B cell (primary cell): ENCODE results near the gene COL16A1. TPM values are rescaled to one million over a fixed set of nuclear protein-coding genes. Genes with fewer than 3 reads are reported as not detected.
A peak's percentile ranks its signal among the peaks of the same experiment; 100 is the strongest.

Source experiments
- ATAC-seq: fragments of 200-7000 bp; cut with Tn5 transposase; one replicate; pipeline ENCODE4 v1.10.0; 2021; ENCODE audit warnings: low read depth, mild to moderate bottlenecking, moderate number of reproducible peaks, moderate library complexity
- CTCF ChIA-PET: fragments of 350-600 bp; sonication (Branson Sonifier 250); formaldehyde crosslinking; loops from one replicate; lab custom pipeline; 2021; ENCODE audit warnings: antibody characterized with exemption, inconsistent platforms; lab: Charles Lee
- POLR2A ChIA-PET: fragments of 350-600 bp; sonication (Branson Sonifier 250); formaldehyde crosslinking; loops from one replicate; lab custom pipeline; 2021; ENCODE audit warnings: antibody characterized with exemption; lab: Charles Lee
- DNase-seq: peaks from one replicate; pipeline ENCODE4 v3.0.0; 2013
- H2AFZ ChIP-seq: 2 replicates; pipeline ENCODE4 v1.6.1; 2012; ENCODE audit warnings: mild to moderate bottlenecking, low read depth, low read length; ENCODE audit not compliant: insufficient read depth, poor library complexity, severe bottlenecking
- H3K27ac ChIP-seq, 2 donors: 1 replicate in 1 of 2; 2 replicates in 1 of 2; pipeline ENCODE4 v1.5.1; 2012 to 2013; ENCODE audit warnings: low read length in 2 of 2, mild to moderate bottlenecking in 2 of 2, moderate library complexity in 1 of 2
- H3K27me3 ChIP-seq, 4 experiments: fragments of 200-600 bp in 1 of 4; sonication (generic) in 1 of 4; replicated peaks in 1 of 4; 1 replicate in 2 of 4; 2 replicates in 2 of 4; pipeline versions ENCODE4 v1.6.1 to v1.7.0; 2013 to 2016; ENCODE audit warnings: low read length in 3 of 4, mild to moderate bottlenecking in 2 of 4, mixed read lengths in 1 of 4, moderate library complexity in 1 of 4; ENCODE audit not compliant: insufficient read depth in 4 of 4, control insufficient read depth in 3 of 4; ENCODE audit errors: control extremely low read depth in 1 of 4
- H3K36me3 ChIP-seq, 2 experiments: replicated peaks in 1 of 2; 1 replicate in 1 of 2; 2 replicates in 1 of 2; pipeline versions ENCODE4 v1.6.1 to v1.7.1; 2013; ENCODE audit warnings: low read length in 1 of 2; ENCODE audit not compliant: insufficient read depth in 2 of 2, control insufficient read depth in 1 of 2; ENCODE audit errors: control extremely low read depth in 1 of 2, extremely low read depth in 1 of 2
- H3K4me1 ChIP-seq, 2 donors: fragments of 200-600 bp in 1 of 2; sonication (generic) in 1 of 2; 1 replicate in 1 of 2; 2 replicates in 1 of 2; pipeline versions ENCODE4 v1.5.1 to v1.6.1; 2013 to 2017; ENCODE audit warnings: low read length in 2 of 2; ENCODE audit not compliant: control insufficient read depth in 2 of 2, insufficient read depth in 2 of 2
- H3K4me2 ChIP-seq: replicated peaks from 2 replicates; pipeline ENCODE3; 2012; ENCODE audit warnings: mild to moderate bottlenecking, low read depth, low read length; ENCODE audit not compliant: poor library complexity, severe bottlenecking
- H3K4me3 ChIP-seq, 5 experiments: fragments of 200-600 bp in 1 of 5; sonication (generic) in 1 of 5; 1 replicate in 3 of 5; 2 replicates in 2 of 5; pipeline versions ENCODE4 v1.5.1 to v1.7.0; 2011 to 2016; ENCODE audit warnings: low read length in 4 of 5, mild to moderate bottlenecking in 4 of 5, low read depth in 2 of 5, control low read depth in 1 of 5, moderate library complexity in 1 of 5; ENCODE audit not compliant: insufficient read depth in 1 of 5; ENCODE audit errors: control extremely low read depth in 1 of 5, extremely low read depth in 1 of 5
- H3K79me2 ChIP-seq: fragments of 200-600 bp; sonication (generic); one replicate; pipeline ENCODE4 v1.6.0; 2016; ENCODE audit warnings: low read length; ENCODE audit not compliant: control insufficient read depth, insufficient read depth
- H3K9ac ChIP-seq: fragments of 200-600 bp; sonication (generic); 2 replicates; pipeline ENCODE4 v1.6.1; 2017; ENCODE audit warnings: mild to moderate bottlenecking, low read length, moderate library complexity
- H3K9me3 ChIP-seq, 3 donors: one replicate each; pipeline versions ENCODE4 v1.6.1 to v1.7.1; 2013; ENCODE audit warnings: low read length in 2 of 3; ENCODE audit not compliant: control insufficient read depth in 2 of 3, insufficient read depth in 1 of 3; ENCODE audit errors: control extremely low read depth in 1 of 3
- H4K20me1 ChIP-seq: 2 replicates; pipeline ENCODE4 v1.6.0; 2012; ENCODE audit warnings: mild to moderate bottlenecking, low read length; ENCODE audit not compliant: insufficient read depth, control insufficient read depth, poor library complexity, severe bottlenecking
- H3K27ac Mint-ChIP-seq: one replicate; pipeline ENCODE4 v1.8.0; 2021; ENCODE audit warnings: mixed read lengths
- H3K27me3 Mint-ChIP-seq: one replicate; pipeline ENCODE4 v1.8.0; 2021; ENCODE audit warnings: mixed read lengths
- H3K4me1 Mint-ChIP-seq: one replicate; pipeline ENCODE4 v1.8.0; 2021; ENCODE audit warnings: mixed read lengths
- H3K4me3 Mint-ChIP-seq: one replicate; pipeline ENCODE4 v1.8.0; 2021; ENCODE audit warnings: mixed read lengths
- H3K9me3 Mint-ChIP-seq: one replicate; pipeline ENCODE4 v1.8.0; 2022; ENCODE audit warnings: mixed read lengths; ENCODE audit not compliant: insufficient read depth
- CTCF ChIP-seq: fragments of 200-600 bp; IDR thresholded peaks from one replicate; pipeline ENCODE4 v1.8.0; 2022; ENCODE audit warnings: antibody characterized with exemption, mild to moderate bottlenecking
- EZH2 ChIP-seq: IDR thresholded peaks from 2 replicates; pipeline ENCODE4 v1.6.1; 2012; ENCODE audit warnings: borderline replicate concordance, low read depth, mild to moderate bottlenecking, moderate library complexity, low read length; ENCODE audit not compliant: insufficient read depth, poor library complexity, severe bottlenecking
- WGBS: methylation state at CpG from one replicate; pipeline ENCODE4 v1.1.5; 2013; ENCODE audit warnings: missing lambda C conversion rate; ENCODE audit not compliant: insufficient coverage; 5-methylcytosine and 5-hydroxymethylcytosine counted together
- intact Hi-C: fragments of 100-400 bp; cut with micrococcal nuclease; formaldehyde crosslinking; loops from one replicate; pipeline ENCODE4 v1.10.0; 2022
- polyA plus RNA-seq: library from polyadenylated mRNA; depleted of rRNA; stranded (reverse); fragments of >200 nt; gene quantifications from 2 replicates; pipeline ENCODE4 v1.2.3, GENCODE V29; 2012
- total RNA-seq, 2 donors: library from RNA; stranded (reverse); fragments of 120-200 nt in 1 of 2; gene quantifications; 1 replicate in 1 of 2; 2 replicates in 1 of 2; pipeline versions ENCODE4 v1.2.3 to v1.2.4, GENCODE V29; 2013 to 2022

COL16A1 gene
- total and polyA plus RNA-seq, 2 donors (not counting 1 experiment from before 2014, with no cell fraction given), result 0.07 TPM; not detected in 1

DNA sequence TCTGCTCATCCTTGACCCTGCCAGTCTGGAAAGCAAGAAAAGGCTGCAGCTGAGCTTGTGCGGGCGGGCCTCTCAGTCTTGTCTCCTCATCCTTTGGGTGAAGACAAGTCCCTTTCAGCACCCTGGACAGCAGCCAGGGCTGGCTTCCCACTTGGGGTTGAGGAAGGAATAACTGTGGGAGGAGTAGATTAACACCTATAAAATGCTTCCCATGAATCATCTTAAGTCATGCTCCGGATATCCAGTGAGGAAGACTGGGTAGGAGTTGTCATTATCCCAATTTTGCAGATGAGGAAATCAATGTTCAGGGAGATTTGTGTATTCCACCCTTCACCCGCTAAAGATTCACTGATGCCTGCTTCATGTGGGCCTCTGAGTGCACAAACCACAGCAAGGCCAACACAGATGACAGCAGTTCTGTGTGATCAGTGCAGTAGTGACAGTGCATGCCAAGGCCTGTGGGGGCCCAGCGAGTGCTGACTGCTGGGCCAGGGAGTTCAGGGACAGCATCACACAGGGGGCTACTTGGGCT, 20.1 kb upstream of the COL16A1 start:
- peaks cover 0 to 25% (median 0%) of the 10 kb centered on the region in 4 experiments for H3K27me3 ChIP-seq
- no peak overlapping the region for H3K27ac Mint-ChIP-seq
- H3K27me3 Mint-ChIP-seq, result peaks cover 27% of the 10 kb centered on the region
- ChIA-PET CTCF (no interaction called here), POLR2A (no interaction called here)
- intact Hi-C loops, result no loop called here
- no peak overlapping the region for H3K4me3 ChIP-seq
- no peak overlapping the region for H3K4me2 ChIP-seq
- no peak for TF ChIP-seq CTCF
- ATAC-seq (no peak), DNase-seq (peak; percentile 40)
- 50% methylated on average over 4 of the region's 5 CpGs for WGBS
- H2AFZ ChIP-seq, result no peak overlapping the region
- H3K27ac ChIP-seq, result no peak overlapping the region
- H4K20me1 ChIP-seq, result no peaks in the 10 kb centered on the region
- no peaks in the 10 kb centered on the region for H3K36me3 ChIP-seq
- no peak overlapping the region for H3K9ac ChIP-seq
- H3K4me1 ChIP-seq, result no peaks in the 10 kb centered on the region
- peaks cover 0 to 4% (median 0%) of the 10 kb centered on the region in 3 donors for H3K9me3 ChIP-seq
- no peaks in the 10 kb centered on the region for H3K4me1 Mint-ChIP-seq
- H3K79me2 ChIP-seq, result no peaks in the 10 kb centered on the region
- H3K4me3 Mint-ChIP-seq, result no peak overlapping the region
- no peaks in the 10 kb centered on the region for H3K9me3 Mint-ChIP-seq

DNA sequence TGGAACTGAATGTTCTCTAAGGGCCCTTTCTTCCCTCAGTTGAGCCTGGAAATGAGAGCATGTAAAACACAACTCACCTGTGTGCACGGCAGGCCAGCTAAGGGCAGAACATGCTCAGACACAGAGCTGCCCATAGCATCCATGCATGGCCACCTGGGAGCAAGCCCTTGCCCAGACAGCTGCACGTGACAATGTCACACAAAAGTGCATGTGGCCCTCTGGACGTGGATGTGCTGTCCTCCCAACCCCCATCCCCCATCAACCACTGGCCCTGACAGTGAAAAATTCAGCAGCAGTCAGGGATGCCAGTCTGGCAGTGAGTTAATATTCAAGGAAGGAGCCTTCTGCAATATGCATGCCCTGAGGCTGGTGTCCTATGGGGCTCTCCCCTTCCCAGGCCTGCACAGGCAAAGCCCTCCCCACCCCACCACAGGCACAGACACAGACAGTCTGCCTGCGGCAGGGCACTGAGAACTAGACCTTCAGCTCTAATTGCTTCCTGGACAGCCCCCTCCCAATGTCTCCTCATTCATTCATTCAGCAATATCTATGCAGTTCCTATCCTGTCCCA, 14.6 kb upstream of the COL16A1 start:
- Mint-ChIP-seq H3K27ac (no peak overlapping the region), H3K4me1 (peaks cover 18% of the 10 kb centered on the region), H3K9me3 (no peaks in the 10 kb centered on the region), H3K4me3 (no peak overlapping the region), H3K27me3 (peaks cover 57% of the 10 kb centered on the region)
- ChIA-PET CTCF (interaction anchor here (0.5 kb wide), 1 partner anchor 240 kb away, joined by 3 read pairs; no protein-coding TSS in a partner anchor), POLR2A (no interaction called here)
- no peak for TF ChIP-seq EZH2
- TF ChIP-seq CTCF, result no peak
- Histone ChIP-seq H3K27me3 (peaks cover 0 to 57% (median 10%) of the 10 kb centered on the region in 4 experiments), H3K36me3 (no peaks in the 10 kb centered on the region), H4K20me1 (no peaks in the 10 kb centered on the region), H3K4me2 (no peak overlapping the region), H3K4me3 (no peak overlapping the region), H3K79me2 (no peaks in the 10 kb centered on the region), H3K4me1 (peaks cover 19% of the 10 kb centered on the region in 2 donors), H3K9me3 (peaks cover 0 to 5% (median 0%) of the 10 kb centered on the region in 3 donors), H3K27ac (no peak overlapping the region), H3K9ac (no peak overlapping the region), H2AFZ (no peak overlapping the region)
- intact Hi-C loops, result no loop called here
- no peak for ATAC-seq
- no peak for DNase-seq
- 84% methylated on average over 3 of the region's 4 CpGs for WGBS
